AG04450 (cell line): ENCODE data around the gene CABP2. TPM values are rescaled to one million over a fixed set of nuclear protein-coding genes. Genes with fewer than 3 reads are reported as not detected.

Experiments
- CTCF ChIA-PET: fragments of 300-600, 350-600 bp; formaldehyde crosslinking; extraction: SDS; loops from one replicate; lab custom pipeline; 2022; ENCODE audit warnings: antibody characterized with exemption, inconsistent platforms; lab: Charles Lee
- POLR2A ChIA-PET: fragments of 350-600 bp; formaldehyde crosslinking; extraction: SDS; loops from one replicate; lab custom pipeline; 2021; ENCODE audit warnings: antibody characterized with exemption, inconsistent platforms; lab: Yijun Ruan, JAX
- DNase-seq: peaks from one replicate; pipeline ENCODE4 v3.0.0-alpha.2; 2011; ENCODE audit warnings: low read depth, low spot score
- H3K27ac ChIP-seq: one replicate; pipeline ENCODE4 v1.5.1; 2012; ENCODE audit warnings: low read depth, low read length, control low read depth
- H3K27me3 ChIP-seq: one replicate; pipeline ENCODE4 v1.6.0; 2012; ENCODE audit warnings: low read length; ENCODE audit not compliant: control insufficient read depth, insufficient read depth
- H3K4me3 ChIP-seq: 2 replicates; pipeline ENCODE4 v1.5.1; 2011; ENCODE audit warnings: mild to moderate bottlenecking, low read depth, low read length, control low read depth
- H3K9me3 ChIP-seq: 2 replicates; pipeline ENCODE4 v1.5.1; 2012; ENCODE audit warnings: low read length; ENCODE audit not compliant: control insufficient read depth, insufficient read depth
- polyA plus RNA-seq: library from polyadenylated mRNA; depleted of rRNA; stranded (reverse); fragments of >200 nt; gene quantifications from 2 replicates; pipeline ENCODE4 v1.2.3, GENCODE V29; 2011
- TF ChIP-seq, protein P1 (sequence below): IDR thresholded peaks from 2 replicates; pipeline ENCODE4 v1.5.1; 2011; ENCODE audit warnings: low read depth, low read length, control low read depth, inconsistent platforms

The CABP2 gene
- polyA plus RNA-seq, 1 experiment: not detected

DNA sequence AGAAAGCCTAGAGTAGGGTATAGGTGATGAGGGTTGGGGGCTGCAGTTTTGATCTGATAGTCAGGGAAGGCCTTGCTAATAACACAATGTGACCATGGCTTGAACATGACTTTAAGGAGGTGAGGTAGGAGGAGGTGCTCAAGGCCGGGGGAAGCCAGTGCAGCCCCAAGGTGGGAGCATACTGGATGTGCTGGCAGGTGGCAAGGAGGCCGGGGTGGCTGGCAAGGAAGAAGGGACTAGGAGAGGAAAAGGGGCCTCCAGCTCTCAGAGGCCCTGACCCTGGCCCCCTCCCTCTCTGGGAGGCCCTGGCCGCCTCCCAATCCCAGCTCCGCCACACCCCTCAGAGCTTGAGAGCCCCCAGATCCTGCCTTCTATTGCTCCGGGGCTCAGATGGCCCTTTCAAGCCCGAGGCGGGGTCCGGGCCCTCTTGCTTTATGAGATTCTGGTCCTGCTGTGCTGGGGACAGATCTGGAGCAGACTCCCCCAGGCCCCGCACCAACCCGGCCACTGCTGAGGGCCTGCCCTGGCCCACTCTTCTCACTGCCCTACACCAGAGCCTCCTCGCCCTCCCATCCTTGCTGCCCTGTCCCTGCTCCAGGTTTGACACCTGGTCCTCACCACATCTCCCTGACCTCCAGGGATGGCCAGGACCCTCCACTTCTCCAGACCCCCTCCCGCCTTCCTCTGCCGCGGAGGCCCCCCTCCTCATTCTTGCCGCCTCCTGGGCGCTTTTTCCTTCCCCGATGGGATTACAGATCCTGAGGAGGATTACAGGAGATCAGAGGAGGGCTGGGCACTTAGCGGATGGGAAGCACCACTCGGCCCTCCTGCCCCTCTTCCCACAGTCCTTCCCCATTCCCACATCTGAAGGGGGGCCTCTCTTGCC lies 19.9 kb downstream of the CABP2 start:
- H3K9me3 ChIP-seq: no peaks in the 10 kb centered on the region; the same call in 1 of the 2 replicates
- CTCF ChIA-PET: no interaction called here
- H3K27ac ChIP-seq: no peak overlapping the region
- no peak for DNase-seq
- no peaks in the 10 kb centered on the region for H3K27me3 ChIP-seq
- POLR2A ChIA-PET: no interaction called here
- TF ChIP-seq, protein P1, sequence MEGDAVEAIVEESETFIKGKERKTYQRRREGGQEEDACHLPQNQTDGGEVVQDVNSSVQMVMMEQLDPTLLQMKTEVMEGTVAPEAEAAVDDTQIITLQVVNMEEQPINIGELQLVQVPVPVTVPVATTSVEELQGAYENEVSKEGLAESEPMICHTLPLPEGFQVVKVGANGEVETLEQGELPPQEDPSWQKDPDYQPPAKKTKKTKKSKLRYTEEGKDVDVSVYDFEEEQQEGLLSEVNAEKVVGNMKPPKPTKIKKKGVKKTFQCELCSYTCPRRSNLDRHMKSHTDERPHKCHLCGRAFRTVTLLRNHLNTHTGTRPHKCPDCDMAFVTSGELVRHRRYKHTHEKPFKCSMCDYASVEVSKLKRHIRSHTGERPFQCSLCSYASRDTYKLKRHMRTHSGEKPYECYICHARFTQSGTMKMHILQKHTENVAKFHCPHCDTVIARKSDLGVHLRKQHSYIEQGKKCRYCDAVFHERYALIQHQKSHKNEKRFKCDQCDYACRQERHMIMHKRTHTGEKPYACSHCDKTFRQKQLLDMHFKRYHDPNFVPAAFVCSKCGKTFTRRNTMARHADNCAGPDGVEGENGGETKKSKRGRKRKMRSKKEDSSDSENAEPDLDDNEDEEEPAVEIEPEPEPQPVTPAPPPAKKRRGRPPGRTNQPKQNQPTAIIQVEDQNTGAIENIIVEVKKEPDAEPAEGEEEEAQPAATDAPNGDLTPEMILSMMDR: no peak
- H3K4me3 ChIP-seq: peak overlapping the region; percentile 72

GRCh38 chr11:67502328-67502979 lies 20.8 kb downstream of the CABP2 start:
- ChIA-PET POLR2A (no interaction called here), CTCF (no interaction called here)
- no peak for DNase-seq
- TF ChIP-seq, protein P1: no peak
- no peak overlapping the region for H3K4me3 ChIP-seq
- no peaks in the 10 kb centered on the region; the same call in 1 of the 2 replicates for H3K9me3 ChIP-seq
- no peak overlapping the region for H3K27ac ChIP-seq
- H3K27me3 ChIP-seq: no peaks in the 10 kb centered on the region

DNA sequence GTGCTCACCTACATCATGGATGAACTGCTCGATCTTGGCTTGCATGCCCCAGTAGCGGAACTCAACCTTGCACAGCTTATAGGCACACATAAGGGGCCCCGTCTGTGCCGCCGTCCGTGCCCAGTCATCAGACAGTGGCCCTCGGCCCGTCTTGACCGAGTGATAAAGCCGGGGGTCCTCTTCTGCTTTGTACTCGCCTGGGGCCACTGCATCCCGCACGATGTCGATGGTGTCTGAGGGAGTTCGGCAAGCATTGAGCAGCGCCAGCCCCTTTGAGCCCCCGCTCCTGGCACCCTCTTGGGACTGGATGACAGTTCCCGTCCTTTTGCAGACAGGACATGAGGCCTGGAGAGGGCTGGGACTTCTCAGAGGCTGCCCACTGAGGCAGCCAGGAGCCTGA lies 21.4 kb downstream of the CABP2 start:
- no peak overlapping the region for H3K27ac ChIP-seq
- H3K4me3 ChIP-seq: no peak overlapping the region
- ChIA-PET POLR2A (no interaction called here), CTCF (no interaction called here)
- H3K27me3 ChIP-seq: no peaks in the 10 kb centered on the region
- DNase-seq: no peak
- TF ChIP-seq, protein P1: no peak
- H3K9me3 ChIP-seq: no peaks in the 10 kb centered on the region; the same call in 1 of the 2 replicates

- no peak overlapping the region for H3K4me3 ChIP-seq
- TF ChIP-seq, protein P1: no peak
- DNase-seq: no peak
- H3K27ac ChIP-seq: no peak overlapping the region
- H3K27me3 ChIP-seq: no peaks in the 10 kb centered on the region
- POLR2A ChIA-PET: no interaction called here
- CTCF ChIA-PET: no interaction called here
- no peaks in the 10 kb centered on the region; the same call in 1 of the 2 replicates for H3K9me3 ChIP-seq
Measured at GRCh38 chr11:67500831-67501715, 22.2 kb downstream of the CABP2 start.
